ENCODE measurements around the gene SLIT3.

- TF ChIP-seq CTCF (IDR thresholded peaks at IDR 0.05) (no peak), POLR2A (IDR thresholded peaks at IDR 0.05) (no peak), EP300 (IDR thresholded peaks at IDR 0.05) (no peak), POLR2AphosphoS5 (IDR thresholded peaks at IDR 0.05) (no peak)
These were observed 275.4 kb downstream of the SLIT3 start for GRCh38 chr5:169025491-169025890.

All from suprapubic skin (tissue), 4 donors.